ENCODE measurements around the gene KTN1.

Gene KTN1, protein sequence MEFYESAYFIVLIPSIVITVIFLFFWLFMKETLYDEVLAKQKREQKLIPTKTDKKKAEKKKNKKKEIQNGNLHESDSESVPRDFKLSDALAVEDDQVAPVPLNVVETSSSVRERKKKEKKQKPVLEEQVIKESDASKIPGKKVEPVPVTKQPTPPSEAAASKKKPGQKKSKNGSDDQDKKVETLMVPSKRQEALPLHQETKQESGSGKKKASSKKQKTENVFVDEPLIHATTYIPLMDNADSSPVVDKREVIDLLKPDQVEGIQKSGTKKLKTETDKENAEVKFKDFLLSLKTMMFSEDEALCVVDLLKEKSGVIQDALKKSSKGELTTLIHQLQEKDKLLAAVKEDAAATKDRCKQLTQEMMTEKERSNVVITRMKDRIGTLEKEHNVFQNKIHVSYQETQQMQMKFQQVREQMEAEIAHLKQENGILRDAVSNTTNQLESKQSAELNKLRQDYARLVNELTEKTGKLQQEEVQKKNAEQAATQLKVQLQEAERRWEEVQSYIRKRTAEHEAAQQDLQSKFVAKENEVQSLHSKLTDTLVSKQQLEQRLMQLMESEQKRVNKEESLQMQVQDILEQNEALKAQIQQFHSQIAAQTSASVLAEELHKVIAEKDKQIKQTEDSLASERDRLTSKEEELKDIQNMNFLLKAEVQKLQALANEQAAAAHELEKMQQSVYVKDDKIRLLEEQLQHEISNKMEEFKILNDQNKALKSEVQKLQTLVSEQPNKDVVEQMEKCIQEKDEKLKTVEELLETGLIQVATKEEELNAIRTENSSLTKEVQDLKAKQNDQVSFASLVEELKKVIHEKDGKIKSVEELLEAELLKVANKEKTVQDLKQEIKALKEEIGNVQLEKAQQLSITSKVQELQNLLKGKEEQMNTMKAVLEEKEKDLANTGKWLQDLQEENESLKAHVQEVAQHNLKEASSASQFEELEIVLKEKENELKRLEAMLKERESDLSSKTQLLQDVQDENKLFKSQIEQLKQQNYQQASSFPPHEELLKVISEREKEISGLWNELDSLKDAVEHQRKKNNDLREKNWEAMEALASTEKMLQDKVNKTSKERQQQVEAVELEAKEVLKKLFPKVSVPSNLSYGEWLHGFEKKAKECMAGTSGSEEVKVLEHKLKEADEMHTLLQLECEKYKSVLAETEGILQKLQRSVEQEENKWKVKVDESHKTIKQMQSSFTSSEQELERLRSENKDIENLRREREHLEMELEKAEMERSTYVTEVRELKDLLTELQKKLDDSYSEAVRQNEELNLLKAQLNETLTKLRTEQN (N-terminal part only)

DNA sequence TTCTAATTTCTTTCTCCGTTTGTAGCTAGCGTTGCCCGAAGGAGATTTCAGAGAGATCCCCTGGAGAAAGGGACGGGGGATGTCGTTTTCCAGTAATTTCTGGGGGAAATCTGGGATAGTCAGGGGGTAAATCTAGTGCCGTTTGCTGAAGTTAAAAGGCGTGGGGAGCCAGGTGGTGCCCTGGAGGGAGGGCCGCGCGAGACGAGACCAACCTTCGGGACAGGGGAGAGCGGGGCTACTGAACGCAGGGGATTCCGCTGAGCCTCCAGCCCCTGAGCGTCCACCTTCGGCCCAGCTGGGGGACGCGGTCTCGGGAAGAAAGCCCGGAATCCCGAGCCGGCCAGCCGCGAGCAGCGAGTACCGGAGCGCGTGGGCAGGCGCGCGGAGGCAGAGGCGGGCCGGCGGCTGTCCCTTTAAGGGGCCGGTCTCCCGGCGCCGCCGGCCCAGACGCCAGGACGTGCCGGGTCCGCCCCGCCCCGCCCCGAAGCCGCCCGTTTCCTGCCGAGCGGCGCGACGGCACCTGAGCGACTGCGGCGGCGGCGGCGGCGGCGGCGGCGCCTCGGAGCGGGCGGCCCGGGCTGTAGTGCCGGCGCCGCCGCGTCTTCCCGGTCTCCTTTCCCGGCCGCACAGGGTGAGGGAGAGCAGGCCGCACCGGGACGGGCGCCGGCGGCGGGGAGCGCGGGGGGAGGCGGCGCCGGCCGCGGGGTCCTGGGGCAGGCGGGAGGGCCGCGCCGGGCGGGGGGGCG is at the start of gene KTN1:
KTN1 (plus strand) TSS at position 484 of the 746 bp plus-strand sequence. CDS start 31,842 bp downstream, outside the sequence.
- DNase-seq: peak; percentile 95

GRCh38 chr14:55530464-55530863 is 49.5 kb upstream of the KTN1 start:
- no peak for DNase-seq

- no peak for DNase-seq
These were observed 47.2 kb upstream of the KTN1 start for GRCh38 chr14:55532645-55533344.

DNA sequence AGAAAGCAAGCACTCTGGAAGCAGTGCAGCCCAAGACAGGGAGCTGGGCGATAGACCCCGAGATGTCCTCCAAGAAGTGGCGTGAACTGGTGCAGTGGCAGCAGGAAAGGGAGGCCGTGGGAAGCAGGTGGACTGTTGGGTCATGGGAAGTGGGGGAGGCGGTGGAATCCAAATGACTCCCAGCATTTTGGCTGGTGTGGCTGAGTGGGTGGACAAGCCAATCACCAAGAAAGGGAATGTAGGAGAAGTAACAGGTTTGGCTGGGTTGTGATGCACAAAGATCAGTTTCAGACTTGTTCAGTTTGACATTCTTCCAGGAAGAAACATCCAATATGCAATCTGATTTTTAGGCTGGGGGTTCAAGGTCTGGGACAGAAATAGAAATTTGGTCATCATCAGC is 46.0 kb upstream of the KTN1 start:
- no peak for DNase-seq

GRCh38 chr14:55535516-55536203 is 44.3 kb upstream of the KTN1 start:
- DNase-seq: no peak

GRCh38 chr14:55536204-55536708 is 43.8 kb upstream of the KTN1 start:
- no peak for DNase-seq

DNA sequence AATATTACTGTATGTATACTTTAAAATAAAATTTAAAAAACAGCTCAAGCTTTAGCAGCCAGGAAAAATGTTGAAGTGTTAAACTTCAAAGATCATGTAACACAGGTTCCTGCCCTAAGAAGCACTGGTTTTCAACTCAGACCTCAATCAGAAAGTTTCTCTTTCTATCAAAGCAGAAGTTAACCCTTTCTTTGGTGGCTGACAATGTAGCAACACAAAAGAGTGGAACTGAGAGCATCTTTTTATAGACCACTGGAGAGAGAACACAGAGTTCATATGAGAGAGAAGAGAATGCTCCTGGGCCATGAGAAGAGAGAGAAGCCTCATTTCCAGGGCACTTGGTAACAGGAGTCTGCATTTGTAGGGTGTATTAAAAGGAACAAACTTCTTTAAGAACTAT is 42.2 kb upstream of the KTN1 start:
- DNase-seq: no peak

- DNase-seq: no peak
These were observed 40.0 kb upstream of the KTN1 start for GRCh38 chr14:55539975-55540374.

GRCh38 chr14:55540847-55541773 is 38.9 kb upstream of the KTN1 start:
- no peak for DNase-seq

- DNase-seq: no peak
These were observed 34.2 kb upstream of the KTN1 start for GRCh38 chr14:55545779-55546178.

GRCh38 chr14:55546212-55546874 is 33.7 kb upstream of the KTN1 start:
- DNase-seq: no peak

DNA sequence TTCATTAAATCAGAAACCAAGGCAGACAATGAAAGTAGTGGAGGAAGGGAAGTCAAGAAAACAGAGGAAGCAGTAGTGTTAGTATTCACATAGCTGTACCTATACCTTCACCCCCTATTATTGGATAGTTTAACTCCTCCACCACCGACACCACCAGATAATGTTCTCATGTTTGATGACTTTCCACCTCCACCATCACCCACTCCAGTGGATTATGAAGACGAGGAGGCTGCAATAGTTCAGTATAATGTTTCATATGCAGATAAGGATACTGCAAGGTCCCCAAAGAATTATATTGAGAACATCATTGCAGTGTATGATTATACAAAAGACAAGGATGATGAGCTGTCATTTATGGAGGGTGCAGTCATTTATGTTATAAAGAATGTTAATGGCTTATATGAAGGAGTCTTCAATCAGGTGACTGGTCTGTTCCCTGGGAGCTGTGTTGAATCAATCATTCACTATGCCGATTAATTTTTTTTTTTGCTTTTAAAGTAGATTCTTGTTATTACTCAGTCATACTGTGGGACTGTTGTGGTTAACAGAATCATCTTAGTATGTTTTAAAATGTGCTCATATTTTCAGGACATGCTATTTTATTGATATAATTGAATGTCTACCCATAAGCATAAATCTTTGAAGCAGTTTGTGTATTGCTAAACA is 32.2 kb upstream of the KTN1 start:
- no peak for DNase-seq

DNA sequence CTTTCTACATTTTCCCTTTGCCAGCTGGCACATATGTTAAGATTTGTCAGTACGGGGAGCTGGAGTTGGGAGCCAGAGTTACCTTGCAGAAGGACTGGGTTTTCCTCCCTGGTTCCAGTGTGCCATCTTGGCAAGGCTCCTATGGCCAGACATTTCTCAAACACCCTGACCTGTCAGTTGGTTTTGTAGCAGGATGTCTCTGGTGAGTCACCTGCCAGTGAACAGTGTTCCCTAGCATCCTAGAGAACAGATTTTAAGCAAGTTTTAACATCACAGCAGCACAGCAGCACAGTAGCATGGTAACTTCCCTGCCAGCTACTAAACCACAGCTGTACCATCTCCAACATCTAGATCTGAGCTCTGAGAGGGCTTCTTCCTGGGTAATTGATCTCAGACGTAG is 26.2 kb upstream of the KTN1 start:
- DNase-seq: no peak

DNA sequence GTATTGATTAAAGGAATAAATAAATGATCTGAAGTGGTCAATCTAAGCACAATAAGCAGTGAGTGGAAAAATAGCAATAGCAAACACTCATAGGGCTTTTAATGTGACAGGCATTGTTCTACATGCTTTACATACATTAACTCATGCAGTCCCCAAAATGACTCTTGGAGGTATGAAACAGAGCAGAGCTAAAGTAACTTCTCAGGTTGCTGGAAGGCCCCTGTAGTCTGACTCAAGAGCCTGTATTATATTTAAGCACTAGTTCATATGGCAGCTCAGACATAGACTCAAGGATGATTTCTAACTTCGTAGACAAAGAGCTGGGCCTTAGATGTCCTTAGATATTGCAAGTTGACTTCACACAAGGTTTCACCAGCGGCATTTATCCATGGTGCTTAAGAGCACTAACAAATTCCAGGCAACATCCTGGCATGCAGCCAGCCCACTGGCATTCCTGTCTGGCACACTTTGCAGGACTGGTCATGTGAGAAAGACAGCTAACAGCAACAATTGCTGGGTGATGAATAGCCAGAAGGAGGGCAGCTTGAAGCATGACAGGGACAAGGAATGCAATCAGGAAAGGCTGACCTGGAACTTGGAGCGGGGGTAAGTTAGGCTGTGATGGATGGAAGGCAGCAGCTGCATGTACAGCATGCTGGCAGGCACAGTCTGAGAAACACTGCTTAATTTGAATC is 22.9 kb upstream of the KTN1 start:
- DNase-seq: no peak

- no peak for DNase-seq
These were observed 17.9 kb upstream of the KTN1 start for GRCh38 chr14:55562135-55562534.

GRCh38 chr14:55568618-55569017 is 11.4 kb upstream of the KTN1 start:
- no peak for DNase-seq

DNA sequence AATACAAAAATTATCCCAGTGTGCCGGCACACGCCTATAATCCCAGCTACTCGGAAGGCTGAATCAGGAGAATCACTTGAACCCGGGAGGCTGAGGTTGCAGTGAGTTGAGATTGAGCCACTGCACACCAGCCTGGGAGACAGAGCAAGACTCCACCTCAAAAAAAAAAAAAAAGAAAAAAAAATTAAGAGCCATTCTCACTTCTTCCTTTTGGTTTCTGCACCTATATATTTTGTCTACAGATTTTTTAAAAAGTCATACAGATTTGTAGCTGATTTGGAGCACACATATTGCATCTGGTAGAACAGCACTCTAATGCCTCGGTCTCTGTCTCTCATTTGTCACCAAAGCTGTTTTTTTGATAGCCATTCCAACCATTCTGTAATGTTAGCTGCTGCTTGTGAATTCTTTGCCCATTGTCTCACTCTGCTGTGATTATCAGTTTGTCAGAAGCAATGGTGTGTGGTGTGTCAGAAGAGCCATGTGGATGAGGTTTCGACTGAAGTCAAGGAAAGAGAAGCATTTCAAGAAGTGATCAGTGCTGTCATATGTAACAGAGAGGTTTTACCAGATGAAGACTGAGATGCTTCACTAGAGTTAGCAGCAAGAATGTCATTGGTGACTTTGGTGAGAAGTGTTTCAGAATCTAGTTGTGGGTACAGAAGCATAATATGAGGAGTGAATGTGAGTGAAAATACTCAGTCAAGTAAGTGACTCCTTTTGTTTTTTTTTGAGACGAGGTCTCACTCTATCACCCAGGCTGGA is 8.7 kb upstream of the KTN1 start:
- DNase-seq: no peak
